ENCODE measurements around the gene CUTA.
"Not testable (repeated sequence)": the region's sequence is repeated elsewhere in the genome, so short reads cannot be mapped to it uniquely, and the experiment has no call there.

CUTA gene

DNA sequence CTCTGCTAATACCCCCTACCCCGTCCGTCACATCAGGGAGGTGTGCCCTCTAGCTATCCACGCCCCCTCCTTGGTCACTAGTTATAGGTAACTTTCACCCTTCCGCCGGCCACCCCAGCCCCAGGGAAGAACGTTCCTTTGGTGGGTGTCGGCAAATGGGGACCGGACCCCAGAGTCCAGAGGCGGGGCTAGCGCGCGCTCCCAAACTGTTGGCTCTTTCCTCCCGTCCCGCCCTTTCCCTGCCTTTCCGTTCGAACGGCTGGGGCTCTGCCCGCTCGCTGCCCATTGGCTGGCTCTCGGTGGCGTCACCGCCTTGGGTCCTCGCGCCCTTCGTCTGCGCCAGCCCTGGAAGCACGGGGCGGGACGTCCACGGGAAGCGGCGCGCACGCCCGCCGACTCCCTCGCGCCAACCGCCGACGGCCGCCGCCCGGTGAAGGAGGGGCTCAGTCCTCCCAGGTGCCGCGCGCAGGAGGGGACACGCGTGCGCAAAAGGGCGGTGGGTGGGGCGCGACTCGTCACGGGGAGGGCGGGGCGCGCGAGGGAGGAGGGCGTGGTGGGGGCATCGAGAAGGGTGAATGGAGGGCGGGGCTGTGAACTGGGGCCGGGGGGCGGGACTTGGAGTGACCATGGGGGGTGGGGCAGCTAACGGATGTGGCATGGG lies 7.7 kb downstream of the CUTA start:
- no peaks in the 10 kb centered on the region for H3K27me3 ChIP-seq (replicated peaks; ENCODE audit: control insufficient read depth, insufficient read depth, low read length)
- peak overlapping the region; percentile 73 for H3K4me3 ChIP-seq (replicated peaks; ENCODE audit: low read depth, low read length)
- TF ChIP-seq, protein P1, sequence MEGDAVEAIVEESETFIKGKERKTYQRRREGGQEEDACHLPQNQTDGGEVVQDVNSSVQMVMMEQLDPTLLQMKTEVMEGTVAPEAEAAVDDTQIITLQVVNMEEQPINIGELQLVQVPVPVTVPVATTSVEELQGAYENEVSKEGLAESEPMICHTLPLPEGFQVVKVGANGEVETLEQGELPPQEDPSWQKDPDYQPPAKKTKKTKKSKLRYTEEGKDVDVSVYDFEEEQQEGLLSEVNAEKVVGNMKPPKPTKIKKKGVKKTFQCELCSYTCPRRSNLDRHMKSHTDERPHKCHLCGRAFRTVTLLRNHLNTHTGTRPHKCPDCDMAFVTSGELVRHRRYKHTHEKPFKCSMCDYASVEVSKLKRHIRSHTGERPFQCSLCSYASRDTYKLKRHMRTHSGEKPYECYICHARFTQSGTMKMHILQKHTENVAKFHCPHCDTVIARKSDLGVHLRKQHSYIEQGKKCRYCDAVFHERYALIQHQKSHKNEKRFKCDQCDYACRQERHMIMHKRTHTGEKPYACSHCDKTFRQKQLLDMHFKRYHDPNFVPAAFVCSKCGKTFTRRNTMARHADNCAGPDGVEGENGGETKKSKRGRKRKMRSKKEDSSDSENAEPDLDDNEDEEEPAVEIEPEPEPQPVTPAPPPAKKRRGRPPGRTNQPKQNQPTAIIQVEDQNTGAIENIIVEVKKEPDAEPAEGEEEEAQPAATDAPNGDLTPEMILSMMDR (IDR thresholded peaks at IDR 0.05; ENCODE audit: insufficient read depth, low read length, poor library complexity, severe bottlenecking) = no peak
- H3K36me3 ChIP-seq (ENCODE audit: control insufficient read depth, insufficient read depth, low read length) = peaks cover 27% of the 10 kb centered on the region
- DNase-seq (ENCODE audit: extremely low read depth, insufficient read length) = peak; percentile 99

DNA sequence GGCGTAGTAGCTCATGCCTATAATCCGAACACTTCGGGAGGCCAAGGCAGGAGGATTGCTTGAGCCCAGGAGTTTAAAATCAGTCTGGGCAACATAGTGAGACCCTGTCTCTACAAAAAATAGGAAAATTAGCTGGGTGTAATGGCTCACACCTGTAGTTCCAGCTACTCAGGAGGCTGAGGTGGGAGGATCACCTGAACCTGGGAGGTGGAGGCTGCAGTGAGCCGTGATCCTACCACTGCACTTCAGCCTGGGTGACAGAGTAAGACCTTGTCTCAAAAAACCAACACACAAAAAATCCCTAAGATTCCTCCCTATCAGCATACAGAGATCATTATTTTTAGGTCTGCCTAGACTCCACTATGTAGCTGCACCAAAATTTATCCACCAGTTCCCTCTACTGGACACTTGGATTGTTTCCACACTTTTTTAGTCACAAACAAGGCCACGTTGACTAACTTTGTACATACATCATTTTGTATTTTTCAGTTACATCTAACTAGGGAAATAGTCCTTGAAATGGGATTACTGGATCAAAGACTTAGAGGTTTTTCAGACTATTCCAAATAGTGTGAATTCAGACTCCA lies 10.7 kb downstream of the CUTA start:
- no peaks in the 10 kb centered on the region for H3K27me3 ChIP-seq (replicated peaks; ENCODE audit: control insufficient read depth, insufficient read depth, low read length)
- peaks cover 27% of the 10 kb centered on the region for H3K36me3 ChIP-seq (ENCODE audit: control insufficient read depth, insufficient read depth, low read length)
- no peak overlapping the region for H3K4me3 ChIP-seq (replicated peaks; ENCODE audit: low read depth, low read length)
- DNase-seq (ENCODE audit: extremely low read depth, insufficient read length) = no peak
- TF ChIP-seq, protein P1 (IDR thresholded peaks at IDR 0.05; ENCODE audit: insufficient read depth, low read length, poor library complexity, severe bottlenecking) = peak; percentile 12

DNA sequence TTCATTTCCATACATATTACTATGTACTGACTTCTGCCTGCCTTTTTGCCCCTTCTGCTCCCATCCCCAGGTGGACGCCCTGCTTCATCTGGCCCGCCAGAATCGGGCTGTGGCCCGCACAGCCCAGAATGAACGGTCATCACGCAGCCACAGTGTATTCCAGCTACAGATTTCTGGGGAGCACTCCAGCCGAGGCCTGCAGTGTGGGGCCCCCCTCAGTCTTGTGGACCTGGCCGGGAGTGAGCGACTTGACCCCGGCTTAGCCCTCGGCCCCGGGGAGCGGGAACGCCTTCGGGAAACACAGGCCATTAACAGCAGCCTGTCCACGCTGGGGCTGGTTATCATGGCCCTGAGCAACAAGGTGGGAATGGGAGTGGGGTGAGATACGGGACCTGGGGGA lies 11.8 kb downstream of the CUTA start:
- no peak for DNase-seq (ENCODE audit: extremely low read depth, insufficient read length)
- Histone ChIP-seq H3K4me3 (replicated peaks; ENCODE audit: low read depth, low read length) (no peak overlapping the region), H3K36me3 (ENCODE audit: control insufficient read depth, insufficient read depth, low read length) (peaks cover 27% of the 10 kb centered on the region), H3K27me3 (replicated peaks; ENCODE audit: control insufficient read depth, insufficient read depth, low read length) (no peaks in the 10 kb centered on the region)
- TF ChIP-seq, protein P1 (IDR thresholded peaks at IDR 0.05; ENCODE audit: insufficient read depth, low read length, poor library complexity, severe bottlenecking) = no peak

DNA sequence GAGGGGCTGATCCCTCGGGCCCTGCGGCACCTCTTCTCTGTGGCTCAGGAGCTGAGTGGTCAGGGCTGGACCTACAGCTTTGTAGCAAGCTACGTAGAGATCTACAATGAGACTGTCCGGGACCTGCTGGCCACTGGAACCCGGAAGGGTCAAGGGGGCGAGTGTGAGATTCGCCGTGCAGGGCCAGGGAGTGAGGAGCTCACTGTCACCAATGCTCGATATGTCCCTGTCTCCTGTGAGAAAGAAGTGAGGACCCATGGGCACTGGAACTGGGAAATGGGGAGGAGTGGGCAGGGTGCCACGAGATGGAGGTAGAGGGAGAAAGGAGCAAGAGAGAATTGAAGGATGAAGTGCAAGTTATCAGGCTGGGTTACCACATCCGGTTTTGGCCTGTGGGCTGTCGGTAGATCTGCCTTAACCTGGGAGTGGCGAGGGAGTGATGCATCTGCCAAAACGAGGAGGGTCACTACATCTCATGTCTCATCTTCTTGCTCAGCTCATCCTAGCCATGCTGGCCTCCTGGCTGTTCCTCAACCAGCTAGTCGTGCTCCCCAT lies 12.4 kb downstream of the CUTA start:
- Histone ChIP-seq H3K4me3 (replicated peaks; ENCODE audit: low read depth, low read length) (no peak overlapping the region), H3K27me3 (replicated peaks; ENCODE audit: control insufficient read depth, insufficient read depth, low read length) (no peaks in the 10 kb centered on the region), H3K36me3 (ENCODE audit: control insufficient read depth, insufficient read depth, low read length) (peaks cover 27% of the 10 kb centered on the region)
- TF ChIP-seq, protein P1 (IDR thresholded peaks at IDR 0.05; ENCODE audit: insufficient read depth, low read length, poor library complexity, severe bottlenecking) = no peak
- no peak for DNase-seq (ENCODE audit: extremely low read depth, insufficient read length)

DNA sequence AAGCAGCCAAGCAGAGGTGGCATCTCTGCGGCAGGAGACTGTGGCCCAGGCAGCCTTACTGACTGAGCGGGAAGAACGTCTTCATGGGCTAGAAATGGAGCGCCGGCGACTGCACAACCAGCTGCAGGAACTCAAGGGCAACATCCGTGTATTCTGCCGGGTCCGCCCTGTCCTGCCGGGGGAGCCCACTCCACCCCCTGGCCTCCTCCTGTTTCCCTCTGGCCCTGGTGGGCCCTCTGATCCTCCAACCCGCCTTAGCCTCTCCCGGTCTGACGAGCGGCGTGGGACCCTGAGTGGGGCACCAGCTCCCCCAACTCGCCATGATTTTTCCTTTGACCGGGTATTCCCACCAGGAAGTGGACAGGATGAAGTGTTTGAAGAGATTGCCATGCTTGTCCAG lies 13.0 kb downstream of the CUTA start:
- Histone ChIP-seq H3K27me3 (replicated peaks; ENCODE audit: control insufficient read depth, insufficient read depth, low read length) (no peaks in the 10 kb centered on the region), H3K4me3 (replicated peaks; ENCODE audit: low read depth, low read length) (no peak overlapping the region), H3K36me3 (ENCODE audit: control insufficient read depth, insufficient read depth, low read length) (peaks cover 27% of the 10 kb centered on the region)
- TF ChIP-seq, protein P1 (IDR thresholded peaks at IDR 0.05; ENCODE audit: insufficient read depth, low read length, poor library complexity, severe bottlenecking) = no peak
- DNase-seq (ENCODE audit: extremely low read depth, insufficient read length) = no peak

DNA sequence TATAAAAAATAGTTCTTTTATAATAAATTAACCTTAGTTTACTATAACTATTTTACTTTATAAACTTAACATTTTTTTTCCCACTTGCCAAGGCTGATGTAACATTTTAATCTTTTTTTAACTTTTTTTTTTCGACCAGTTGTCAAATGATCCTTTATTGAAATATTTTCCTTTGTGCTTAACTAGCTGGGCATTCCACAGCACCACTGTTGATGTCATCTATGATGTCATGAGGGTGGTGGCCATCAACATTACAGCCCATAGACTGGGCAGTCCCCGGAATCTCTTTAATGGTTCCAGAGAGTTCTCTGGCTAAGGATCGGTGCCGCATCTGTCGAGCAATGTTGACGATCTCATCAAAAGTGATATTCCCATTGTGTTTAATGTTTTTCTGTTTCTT lies 18.0 kb downstream of the CUTA start:
- not testable (repeated sequence) for DNase-seq (ENCODE audit: extremely low read depth, insufficient read length); H3K4me3 ChIP-seq (replicated peaks; ENCODE audit: low read depth, low read length); H3K27me3 ChIP-seq (replicated peaks; ENCODE audit: control insufficient read depth, insufficient read depth, low read length)
- peaks cover 12% of the 10 kb centered on the region for H3K36me3 ChIP-seq (ENCODE audit: control insufficient read depth, insufficient read depth, low read length)

DNA sequence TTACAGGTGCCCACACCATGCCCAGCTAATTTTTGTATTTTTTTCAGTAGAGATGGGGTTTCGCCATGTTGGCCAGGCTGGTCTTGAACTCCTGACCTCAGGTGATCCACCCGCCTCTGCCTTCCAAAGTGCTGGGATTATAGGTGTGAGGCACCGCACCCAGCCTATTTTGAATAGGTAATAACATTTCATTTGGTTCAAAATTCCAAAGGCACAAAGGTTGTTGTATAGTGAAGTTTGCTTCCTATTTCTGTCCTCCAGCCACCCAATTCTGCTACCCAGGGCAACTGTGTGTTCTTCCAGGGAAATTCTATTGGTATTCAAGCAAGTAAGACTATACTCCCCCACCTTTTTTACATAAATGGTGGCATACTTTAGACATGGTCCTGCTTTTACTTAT lies 19.3 kb downstream of the CUTA start:
- not testable (repeated sequence) for H3K27me3 ChIP-seq (replicated peaks; ENCODE audit: control insufficient read depth, insufficient read depth, low read length); DNase-seq (ENCODE audit: extremely low read depth, insufficient read length); H3K36me3 ChIP-seq (ENCODE audit: control insufficient read depth, insufficient read depth, low read length); H3K4me3 ChIP-seq (replicated peaks; ENCODE audit: low read depth, low read length)
